Posterior cingulate gyrus (tissue), 11 donors: ENCODE data around the gene EYS.
A peak's percentile ranks its signal among the peaks of the same experiment; 100 is the strongest.

ENCODE experiments used
- DNase-seq, 10 donors: peaks; one replicate each; pipeline versions ENCODE4 v3.0.0 to v3.0.0-alpha.2; 2020 to 2021; ENCODE audit warnings: mixed read lengths in 3 of 10
- intact Hi-C: fragments of 100-400 bp; cut with DNase I; formaldehyde crosslinking; loops from one replicate; pipeline ENCODE4 v1.15.1; 2023

EYS gene

DNA sequence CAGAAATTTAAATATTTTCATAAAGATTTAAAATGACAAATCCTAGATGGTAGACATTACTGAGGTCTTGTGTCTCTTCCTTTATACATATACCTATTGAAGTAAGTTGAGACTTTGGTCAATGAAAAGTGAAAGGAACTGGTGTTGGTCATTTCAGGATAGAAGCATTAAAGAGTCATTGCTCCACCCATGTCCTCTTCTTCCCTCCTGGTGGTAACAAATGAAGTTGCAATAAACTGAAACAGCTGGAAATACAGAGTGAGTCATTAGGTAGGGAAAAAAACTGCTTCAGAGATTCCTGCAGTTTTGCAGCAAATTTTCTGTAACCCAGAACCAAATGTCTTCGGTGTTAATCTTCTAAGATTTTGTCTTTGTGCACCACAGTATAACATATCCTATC, 448.0 kb downstream of the EYS start:
- intact Hi-C loops: no loop called here
- DNase-seq: no peak

DNA sequence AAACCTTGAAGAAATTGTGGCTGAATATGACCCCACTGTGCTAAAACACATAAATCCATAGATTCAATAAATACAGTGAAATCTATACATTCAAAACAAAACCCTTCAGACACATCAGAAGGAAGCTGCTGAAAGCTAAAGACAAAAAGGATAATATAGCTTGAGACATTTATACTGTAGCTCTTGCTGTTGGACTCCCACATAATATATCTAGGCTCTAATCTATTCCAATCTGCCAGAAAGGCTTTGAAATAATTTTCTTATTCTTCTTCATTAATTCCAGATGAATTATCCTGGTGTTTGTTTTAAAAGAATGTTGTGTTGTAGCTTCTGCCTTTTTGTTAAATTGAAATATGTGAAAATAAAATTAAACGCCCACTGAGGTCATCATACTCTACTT, 454.0 kb downstream of the EYS start:
- intact Hi-C loops: no loop called here
- DNase-seq: no peak

DNA sequence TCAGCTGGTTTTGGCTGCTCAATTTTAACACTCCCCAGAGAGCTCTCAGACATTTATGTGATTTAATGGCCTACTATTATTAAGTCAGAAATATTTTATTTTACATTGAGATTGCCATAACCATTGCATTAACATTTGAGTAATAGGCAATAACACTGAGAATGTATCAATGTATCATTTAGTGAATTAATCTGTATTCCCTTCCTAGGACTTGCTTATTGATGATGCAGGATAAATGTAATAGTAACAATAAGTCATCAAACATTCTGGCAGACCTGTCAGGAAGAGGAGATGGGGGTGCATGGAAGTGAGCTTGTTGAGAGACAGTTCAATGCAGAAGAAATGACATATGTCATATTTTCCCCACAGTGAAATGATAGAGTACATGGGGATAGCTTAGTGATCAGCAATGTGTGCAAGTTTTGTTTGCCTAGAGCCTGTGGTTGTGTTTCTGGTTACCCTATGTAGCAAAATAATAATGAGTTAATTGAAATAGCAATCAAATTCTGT, 458.9 kb downstream of the EYS start:
- intact Hi-C loops: no loop called here
- DNase-seq: no peak

DNA sequence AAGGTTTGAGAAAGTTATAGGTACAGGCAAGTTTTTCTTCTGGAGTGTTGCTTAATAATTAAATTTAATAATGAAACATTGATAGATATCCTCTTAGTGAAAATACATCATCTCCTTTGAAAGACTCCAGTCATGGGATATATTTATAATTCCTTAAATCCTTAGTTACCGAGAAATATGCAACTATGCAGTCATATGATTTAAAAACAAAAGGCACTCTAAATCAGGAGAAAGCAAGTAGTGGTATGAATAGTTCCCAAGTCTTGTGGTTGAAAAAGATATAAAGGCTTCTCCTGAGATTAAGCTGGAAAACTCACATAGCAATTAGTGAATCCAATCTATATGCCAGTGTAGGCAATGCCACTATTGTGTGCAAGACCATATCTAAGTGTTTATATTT, 475.4 kb downstream of the EYS start:
- DNase-seq: no peak
- intact Hi-C loops: no loop called here

DNA sequence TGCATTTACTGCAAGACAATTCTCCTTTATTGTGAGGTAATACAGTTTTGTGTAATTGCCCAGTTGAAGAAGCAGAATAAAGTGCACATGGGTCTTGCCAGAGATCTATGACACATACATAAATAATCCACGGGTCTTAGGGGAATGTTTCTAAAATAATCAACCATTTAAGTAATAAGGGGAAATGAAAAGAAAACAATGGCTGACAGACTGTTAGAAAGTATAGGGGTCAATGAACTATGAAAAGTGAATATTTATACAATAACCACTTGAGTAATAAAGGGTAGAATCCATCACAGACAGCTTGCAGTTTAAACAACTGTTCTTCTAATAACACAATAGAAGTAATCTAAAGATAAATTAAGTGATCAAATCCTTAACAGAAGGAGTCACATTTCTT, 477.2 kb downstream of the EYS start:
- intact Hi-C loops: no loop called here
- DNase-seq: no peak

DNA sequence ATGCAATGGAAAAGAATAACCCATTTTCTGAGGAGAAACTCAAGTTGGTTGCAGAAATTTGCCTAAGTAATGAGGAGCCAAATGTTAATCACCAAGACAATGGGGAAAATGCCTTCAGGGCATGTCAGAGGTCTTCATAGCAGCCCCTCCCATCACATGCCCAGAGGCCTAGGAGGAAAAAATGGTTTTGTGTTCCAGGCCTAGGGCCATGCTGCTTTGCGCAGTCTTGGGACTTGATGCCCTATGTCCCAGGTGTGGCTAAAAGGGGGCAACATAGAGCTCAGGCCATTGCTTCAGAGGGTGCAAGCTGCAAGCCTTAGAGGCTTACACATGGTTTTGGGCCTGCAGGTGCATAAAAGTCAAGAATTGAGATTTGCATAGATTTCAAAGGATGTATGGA, 485.9 kb downstream of the EYS start:
- DNase-seq: no peak
- intact Hi-C loops: no loop called here

DNA sequence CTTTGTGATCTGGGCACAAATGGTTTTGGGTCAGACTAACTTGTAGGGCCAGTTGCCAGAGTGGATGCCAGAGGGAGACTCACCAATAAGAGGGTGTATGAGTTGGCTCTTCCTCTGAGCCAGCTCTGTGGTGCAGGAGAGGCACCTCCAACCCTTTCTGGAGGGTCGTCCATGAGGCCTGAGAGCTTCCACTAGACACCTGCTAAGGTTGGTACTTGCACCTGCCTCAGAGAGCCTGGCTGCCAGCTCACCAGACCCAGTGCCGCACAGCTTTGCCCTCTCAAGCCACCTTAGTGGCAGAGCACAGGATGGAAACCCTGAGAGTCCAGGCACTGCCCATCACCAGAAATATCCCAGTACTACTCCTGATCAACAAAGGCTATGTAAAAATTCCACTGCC, 504.3 kb downstream of the EYS start:
- DNase-seq: peak in 1 of 10 donors; percentile 63
- intact Hi-C loops: no loop called here

DNA sequence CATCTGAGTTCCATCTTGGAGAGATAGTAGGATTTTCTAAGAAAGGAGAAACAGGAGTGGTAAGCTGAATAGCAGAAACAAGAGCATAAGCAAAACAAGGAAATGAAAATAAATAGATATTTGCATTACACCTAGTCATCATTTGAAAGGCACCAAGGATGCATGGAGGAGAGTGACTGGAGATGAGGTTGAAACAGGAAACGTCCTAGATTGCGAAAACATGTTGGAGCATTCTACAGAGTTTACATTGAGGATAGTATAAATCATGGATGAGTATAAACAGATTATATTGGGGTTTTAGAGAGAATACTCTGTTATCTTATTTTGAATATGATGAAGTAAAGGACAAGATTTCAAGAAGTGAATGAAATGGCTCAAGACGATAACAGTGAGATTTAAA, 507.3 kb downstream of the EYS start:
- intact Hi-C loops: no loop called here
- no peak for DNase-seq

DNA sequence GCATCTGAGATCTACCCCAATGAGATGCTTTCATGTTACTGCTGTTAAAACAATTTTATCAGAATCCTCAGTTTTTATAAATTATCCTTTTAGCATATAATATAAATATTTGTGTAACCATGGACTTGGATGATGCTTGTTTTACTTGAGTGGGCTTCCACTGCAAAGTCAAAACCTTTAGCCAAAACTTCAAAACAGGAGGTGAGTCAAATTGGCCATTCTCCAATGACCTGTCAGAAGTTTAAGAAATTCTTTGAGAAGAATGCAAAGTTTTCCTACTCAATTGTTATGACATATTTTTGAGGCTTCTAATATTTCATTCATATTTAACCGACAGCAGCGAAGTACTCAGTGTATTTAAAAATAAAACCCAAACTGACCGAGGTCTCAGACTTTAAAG, 507.9 kb downstream of the EYS start:
- DNase-seq: no peak
- intact Hi-C loops: no loop called here

DNA sequence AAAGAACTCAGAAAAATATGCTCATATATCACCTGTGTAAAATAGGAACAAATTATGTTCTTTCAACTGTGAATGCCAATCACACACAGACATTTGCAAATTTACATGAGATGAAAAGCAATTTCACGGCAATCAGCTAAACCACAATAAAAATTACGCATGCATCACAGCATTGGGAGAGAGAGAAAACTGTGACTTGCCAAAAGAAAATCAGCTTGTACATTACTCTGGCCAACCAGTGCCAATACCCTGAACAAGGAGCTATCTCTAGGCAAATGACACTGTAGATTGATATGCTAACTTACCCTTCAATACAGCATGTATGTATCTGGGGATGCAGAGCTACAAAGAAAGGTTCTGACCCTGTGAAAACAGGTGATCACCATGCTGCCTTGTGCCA, 515.6 kb downstream of the EYS start:
- no peak for DNase-seq
- intact Hi-C loops: no loop called here

DNA sequence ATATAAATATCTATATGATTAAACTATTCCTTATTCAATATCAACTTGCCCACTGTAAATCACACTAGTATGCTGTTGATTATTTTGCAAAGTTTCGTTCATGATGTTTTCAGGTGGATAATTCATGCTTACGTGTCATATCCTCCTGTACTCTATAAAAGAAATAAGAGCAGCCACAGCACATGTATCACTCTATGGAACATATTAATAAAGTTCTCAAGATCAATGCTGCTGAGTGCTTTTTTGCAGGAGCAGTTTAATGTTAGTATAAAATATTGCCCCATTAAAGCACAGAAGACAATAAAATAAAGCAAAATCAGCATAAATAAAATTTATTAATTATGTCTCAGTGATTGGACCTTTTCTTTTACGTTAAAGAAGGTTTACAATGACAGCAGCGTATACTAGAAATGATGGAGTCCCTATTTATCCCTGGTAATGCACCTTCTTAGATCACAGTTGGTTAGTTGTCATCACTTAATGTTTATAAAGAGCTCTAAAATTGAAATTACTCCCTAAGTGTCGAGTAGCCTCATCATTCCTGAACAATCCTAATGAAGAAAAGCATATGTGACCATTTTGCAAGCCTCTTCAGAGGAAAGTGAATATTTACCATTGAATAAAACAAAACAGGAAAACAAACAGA, 517.7 kb downstream of the EYS start:
- no peak for DNase-seq
- intact Hi-C loops: no loop called here

DNA sequence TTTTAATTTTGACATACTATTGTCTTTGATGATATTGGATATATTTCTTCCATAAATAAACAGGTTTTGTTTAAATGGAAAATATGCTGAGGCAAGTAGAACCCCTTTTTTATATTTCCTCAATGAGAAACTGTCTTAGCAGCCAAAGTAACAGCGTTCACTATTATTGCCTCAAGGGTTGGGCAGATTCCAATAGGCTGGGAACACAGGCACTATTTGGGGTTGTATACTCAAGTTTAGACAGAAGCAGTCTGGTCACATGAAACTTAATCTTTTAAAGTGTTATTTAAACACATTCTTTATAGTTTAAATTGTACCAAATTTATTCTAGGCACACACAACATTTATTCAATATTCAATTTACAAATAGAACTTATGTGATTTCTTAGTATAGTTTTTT, 520.2 kb downstream of the EYS start:
- no peak for DNase-seq
- intact Hi-C loops: no loop called here

DNA sequence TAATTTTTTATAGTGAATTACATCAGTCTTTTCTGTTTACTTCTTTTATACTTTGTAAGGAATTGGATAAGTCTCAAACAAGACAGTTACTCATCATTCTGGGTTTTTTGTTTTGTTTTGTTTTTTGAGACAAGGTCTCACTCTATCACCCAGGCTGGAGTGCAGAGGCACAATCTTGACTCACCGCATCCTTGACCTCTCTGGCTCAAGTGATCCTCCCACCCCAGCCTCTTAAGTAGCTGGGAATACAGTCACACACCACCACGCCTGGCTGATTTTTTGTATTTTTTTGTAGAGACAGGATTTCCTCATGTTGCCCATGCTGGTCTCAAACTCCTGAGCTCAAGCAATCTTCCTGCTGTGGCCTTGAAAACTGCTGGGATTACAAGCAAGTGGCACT, 524.3 kb downstream of the EYS start:
- no peak for DNase-seq
- intact Hi-C loops: no loop called here

DNA sequence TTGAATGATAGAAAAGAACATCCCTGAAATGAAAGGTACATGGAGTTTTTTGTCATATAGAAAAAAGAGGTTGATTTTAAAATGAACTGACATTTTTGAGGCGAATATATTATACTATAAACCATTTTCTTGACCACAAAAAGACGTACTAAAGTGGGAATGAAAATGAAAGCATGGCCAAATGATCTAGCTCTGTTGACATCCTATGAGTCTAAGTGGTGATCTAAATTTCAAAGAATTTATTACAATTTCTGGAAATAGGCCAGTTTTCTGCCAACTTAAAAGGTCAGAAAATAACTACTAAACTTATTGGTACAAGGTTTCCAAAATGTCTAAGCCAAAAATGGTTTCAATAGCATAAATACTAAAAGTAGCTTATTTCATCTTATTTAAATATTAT, 536.8 kb downstream of the EYS start:
- intact Hi-C loops: no loop called here
- no peak for DNase-seq

DNA sequence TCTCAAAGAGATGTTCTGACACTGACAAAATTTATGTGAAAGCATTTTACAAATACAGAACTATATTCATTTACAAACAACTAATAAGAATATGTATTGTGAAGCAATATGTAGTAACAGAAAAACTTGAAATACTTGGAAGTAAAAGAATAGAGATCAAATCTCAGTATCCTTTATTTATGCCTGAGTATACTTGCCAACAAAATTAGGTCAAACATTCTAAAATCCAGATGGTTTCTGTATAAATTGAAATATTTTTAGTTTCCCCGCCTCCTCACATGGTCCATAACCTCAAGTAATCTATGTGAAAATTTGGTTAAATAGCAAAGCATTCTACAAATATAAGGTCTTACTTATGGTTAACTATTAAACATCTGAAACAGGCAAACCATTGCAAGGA, 545.4 kb downstream of the EYS start:
- intact Hi-C loops: no loop called here
- DNase-seq: no peak

DNA sequence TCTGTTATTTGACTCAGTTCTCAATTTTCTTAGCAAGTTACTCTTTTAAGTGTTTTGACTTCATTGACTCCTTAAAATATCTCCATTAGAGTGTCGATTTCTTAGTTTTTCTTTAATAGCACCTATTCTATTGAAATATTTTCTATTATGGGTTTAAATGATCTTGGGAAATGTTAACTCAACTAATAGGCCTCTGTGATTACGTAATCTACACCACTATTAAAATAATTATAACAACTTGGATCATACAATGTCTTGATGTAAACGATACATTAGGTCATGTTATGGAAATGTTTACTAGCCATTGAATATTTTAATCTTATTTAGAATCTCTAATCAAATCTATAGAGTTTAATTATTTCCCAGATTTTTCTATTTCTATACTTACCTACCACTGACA, 550.0 kb downstream of the EYS start:
- no peak for DNase-seq
- intact Hi-C loops: no loop called here

DNA sequence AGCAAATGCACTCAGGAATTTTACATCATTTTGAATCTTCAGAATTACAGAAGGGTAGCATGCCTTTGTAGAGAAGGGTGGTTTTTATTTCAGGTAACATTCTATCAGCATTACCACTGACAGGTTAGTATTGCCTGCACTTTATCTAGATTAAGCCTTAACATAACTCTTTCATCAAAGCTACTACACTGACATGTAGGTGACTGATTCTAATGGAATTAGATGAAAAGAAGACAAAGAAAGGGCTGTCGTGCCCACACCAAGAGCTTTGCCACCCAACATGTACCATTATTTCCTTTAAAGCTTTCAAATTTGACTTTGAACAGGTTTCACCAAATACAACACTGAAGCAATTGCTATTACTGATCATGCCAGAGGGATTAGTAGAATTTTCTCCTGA, 551.9 kb downstream of the EYS start:
- no peak for DNase-seq
- intact Hi-C loops: no loop called here

DNA sequence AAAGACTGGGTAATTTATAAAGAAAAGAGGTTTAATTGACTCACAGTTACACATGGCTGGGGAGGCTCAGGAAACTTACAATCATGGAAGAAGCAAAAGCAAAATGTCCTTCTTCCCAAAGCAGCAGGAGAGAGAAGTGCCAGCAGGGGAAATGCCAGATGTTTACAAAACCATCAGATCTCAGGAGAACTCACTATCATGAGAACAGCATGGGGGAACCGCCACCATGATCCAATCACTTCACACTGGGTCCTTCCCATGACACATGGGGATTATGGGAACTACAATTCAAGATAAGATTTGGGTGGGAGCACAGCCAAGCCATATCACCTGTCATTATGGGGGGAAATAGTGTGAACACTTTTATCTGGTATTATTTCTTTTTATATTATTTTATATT, 557.2 kb downstream of the EYS start:
- no peak for DNase-seq
- intact Hi-C loops: no loop called here

DNA sequence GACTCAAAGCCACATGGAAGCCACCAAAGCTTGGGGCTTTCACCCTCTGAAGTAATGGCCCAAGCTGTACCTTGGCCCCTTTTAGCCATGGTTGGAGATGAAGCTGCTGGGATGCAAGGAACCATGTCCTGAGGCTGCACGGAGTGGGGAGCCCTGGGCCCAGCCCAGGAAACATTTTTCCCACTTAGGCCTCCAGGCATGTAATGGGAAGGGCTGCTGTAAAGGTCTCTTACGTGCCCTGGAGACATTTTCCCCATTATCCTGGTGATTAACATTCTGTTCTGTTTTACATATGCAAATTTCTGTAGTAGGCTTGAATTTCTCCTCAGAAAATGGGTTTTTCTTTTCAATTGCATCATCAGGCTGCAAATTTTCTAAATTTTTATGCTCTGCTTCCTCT, 558.2 kb downstream of the EYS start:
- intact Hi-C loops: no loop called here
- no peak for DNase-seq

DNA sequence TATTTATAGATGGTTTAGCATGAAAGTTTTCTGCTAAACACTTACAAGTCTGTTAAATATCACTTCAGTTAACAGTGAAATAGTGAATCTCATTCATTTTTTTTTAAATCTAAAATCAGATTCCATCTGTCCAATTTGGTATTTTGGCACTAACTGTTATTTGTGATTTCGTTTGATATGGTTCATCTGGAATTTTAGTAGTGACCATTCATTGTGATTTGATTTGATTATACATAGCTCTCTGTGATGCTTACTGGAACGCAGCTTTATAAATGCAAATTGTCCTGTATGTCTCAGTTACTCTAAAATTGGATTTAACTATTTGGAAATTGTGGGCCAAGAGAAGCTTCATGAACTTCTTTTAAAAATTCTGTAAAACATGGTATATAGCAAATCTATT, 571.5 kb downstream of the EYS start:
- DNase-seq: no peak
- intact Hi-C loops: no loop called here

DNA sequence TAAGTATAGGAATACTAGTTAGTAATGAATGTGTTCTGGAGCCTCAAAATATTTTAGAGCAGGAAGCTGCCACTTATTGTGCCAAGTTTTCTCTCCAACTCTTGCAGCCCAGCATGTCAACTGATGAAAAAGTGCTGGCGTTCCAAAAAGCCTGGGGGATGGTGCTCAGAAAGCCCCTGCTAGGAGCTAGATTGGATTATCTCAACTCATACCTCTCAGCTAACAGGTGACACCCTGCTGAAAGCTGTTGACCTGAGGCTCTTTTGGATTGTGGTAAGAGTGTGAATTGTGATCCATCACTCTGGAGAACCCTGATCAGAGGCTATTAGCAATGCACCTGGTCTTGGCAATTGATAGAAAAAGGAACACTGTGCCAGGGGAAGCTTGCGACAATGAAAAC, 580.4 kb downstream of the EYS start:
- intact Hi-C loops: no loop called here
- no peak for DNase-seq

DNA sequence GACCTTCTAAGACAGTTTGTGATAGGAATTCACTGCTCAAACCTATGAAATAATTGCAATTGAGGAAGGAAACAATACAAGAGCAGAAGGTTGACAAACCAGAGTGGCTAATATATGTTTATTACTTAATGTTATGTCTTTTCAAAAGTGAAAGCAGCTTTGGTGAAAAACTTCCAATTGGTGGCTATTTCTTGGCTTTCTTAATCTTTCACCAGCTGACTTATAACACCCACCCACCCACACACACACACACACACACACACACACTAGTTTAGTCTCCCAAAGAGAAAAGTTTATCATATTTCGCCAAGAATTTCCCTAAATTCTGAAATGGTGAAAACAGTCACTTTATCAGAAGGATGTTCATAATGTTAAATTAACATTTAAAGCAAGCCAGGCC, 583.5 kb downstream of the EYS start:
- no peak for DNase-seq
- intact Hi-C loops: no loop called here

DNA sequence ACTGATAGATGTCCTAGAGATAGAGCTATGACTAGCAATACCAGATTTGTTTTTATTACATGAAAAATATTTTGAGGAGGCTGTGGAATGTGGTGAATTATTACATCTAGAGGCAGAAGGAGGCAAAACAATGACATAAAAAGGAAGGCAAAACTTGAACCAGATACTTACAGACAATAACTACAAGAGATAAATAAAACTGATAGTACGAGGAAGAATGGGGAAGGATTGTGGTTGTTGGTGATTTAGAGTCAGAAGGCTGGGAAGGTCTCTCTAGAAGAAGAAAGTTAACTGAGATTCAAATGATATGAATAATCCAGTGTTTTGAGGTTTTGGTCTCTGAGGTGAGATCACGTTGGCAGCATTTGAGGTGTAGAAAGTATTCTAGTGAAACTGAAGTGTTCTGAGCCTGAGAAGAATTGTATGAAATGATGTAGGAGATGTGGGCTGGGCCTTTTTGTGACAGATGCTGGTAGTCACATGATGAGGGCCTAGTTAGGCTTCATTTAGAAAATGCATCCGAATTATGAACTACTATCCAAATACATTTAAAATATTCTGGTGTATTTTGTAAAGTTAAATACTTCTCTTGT, 589.1 kb downstream of the EYS start:
- DNase-seq: no peak
- intact Hi-C loops: no loop called here
